Dermis microvascular lymphatic vessel endothelial cell (primary cell): ENCODE results near the gene ZNF35. TPM values are rescaled to one million over a fixed set of nuclear protein-coding genes. Genes with fewer than 3 reads are reported as not detected.
A peak's percentile ranks its signal among the peaks of the same experiment; 100 is the strongest.

Experiments used
- DNase-seq, 2 donors: peaks; one replicate each; pipeline versions ENCODE4 v3.0.0 to v3.0.0-alpha.2; 2010; ENCODE audit warnings: low read depth in 2 of 2
- total RNA-seq: library from RNA; depleted of rRNA; stranded (reverse); fragments of >200 nt; gene quantifications from 2 replicates; pipeline ENCODE4 v1.2.1, GENCODE V29; 2014

ZNF35 gene
- total RNA-seq, 1 donor from 2014 or later = 10.1 TPM

DNA sequence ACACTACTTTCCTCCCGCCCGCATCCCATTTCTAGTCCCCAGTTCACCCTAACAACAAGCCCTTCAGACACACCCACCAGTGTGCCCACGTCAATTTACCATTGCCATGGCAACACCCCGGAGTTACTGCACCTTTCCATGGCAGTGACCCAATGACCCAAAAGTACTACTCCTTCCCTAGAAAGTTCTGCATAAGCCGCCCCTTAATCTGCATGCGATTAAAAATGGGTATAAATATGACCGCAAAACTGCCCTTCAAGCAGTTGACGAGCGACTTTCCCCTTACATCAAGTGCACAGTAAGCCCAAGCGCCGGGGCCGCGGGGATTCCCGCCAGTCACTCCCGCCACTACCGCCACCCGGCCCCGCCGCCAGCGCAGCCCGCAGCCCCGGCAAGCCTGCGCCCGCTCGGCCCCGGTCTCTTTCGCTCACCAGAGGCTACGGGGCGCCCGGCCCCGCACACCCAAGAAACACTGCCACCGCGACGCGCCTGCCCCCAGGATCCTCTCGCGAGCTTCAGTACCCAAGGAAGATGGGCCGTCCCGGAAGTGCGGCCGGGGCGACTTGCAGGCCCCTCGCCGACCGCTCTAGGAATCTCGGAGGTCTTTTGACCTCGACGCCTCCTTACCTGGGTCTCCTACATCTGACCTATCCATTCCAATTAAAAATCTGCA lies 36.7 kb downstream of the ZNF35 start:
- DNase-seq = peak; percentile 12 to 67

DNA sequence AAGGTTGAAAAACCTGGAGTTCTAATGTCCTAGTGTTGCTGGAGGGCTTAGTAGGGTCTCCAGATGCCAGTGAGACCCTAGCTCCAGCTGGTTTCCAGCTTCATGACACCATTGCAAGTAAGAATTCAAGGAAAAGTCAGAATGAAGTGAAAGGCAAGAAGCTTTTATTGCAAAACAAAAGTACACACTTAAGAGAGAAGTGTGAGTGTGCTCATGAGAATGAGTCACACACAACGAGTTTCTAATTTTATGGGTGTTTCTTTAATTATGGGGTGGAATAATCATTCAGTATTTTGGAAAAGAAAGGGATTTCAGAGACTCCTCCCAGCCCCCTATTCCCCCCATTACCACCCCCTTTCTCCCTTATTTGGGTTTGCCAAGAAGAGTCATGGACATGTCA lies 39.4 kb downstream of the ZNF35 start:
- DNase-seq = no peak

Other genes with a start within 250 kb of the ZNF35 start
- 5.4 and 7.0 TPM in 2 replicates for gene ZNF445, start 171.1 kb upstream of the ZNF35 start, total RNA-seq
- gene ZKSCAN7, start 93.5 kb upstream of the ZNF35 start, total RNA-seq = 1.4 and 2.0 TPM in 2 replicates
- gene ZNF660, start 63.8 kb upstream of the ZNF35 start, total RNA-seq = 0.51 and 0.76 TPM in 2 replicates
- 5.4 and 6.8 TPM in 2 replicates for gene ZNF197, start 23.7 kb upstream of the ZNF35 start, total RNA-seq
- gene ZNF502, start 63.9 kb downstream of the ZNF35 start, total RNA-seq = 1.9 and 2.5 TPM in 2 replicates
- gene ZNF501, start 80.9 kb downstream of the ZNF35 start, total RNA-seq = 3.2 and 4.2 TPM in 2 replicates
- 14.5 and 15.4 TPM in 2 replicates for gene KIAA1143, start 112.9 kb downstream of the ZNF35 start, total RNA-seq
- 2.9 and 8.3 TPM in 2 replicates for gene KIF15, start 113.1 kb downstream of the ZNF35 start, total RNA-seq
- gene TMEM42, start 213.2 kb downstream of the ZNF35 start, total RNA-seq = 8.5 and 9.6 TPM in 2 replicates
- 0.13 TPM in 2 replicates for gene TGM4, start 225.9 kb downstream of the ZNF35 start, total RNA-seq